ENCODE measurements around the gene SPATA25.

GRCh38 chr20:45919542-45920399 lies 32.3 kb upstream of the SPATA25 start:
- no peak for TF ChIP-seq CTCF (optimal IDR thresholded peaks at IDR 0.05 in 1 of 3, IDR thresholded peaks at IDR 0.05 in 1 of 3, conservative IDR thresholded peaks at IDR 0.05 in 1 of 3; ENCODE audit: extremely low read depth in 1 of 3, insufficient read depth in 2 of 3, low read length in 3 of 3)
- TF ChIP-seq EZH2 (IDR thresholded peaks at IDR 0.05; ENCODE audit: low read length), result no peak
